ENCODE measurements around the gene CES5A. TPM values are rescaled to one million over a fixed set of nuclear protein-coding genes. Genes with fewer than 3 reads are reported as not detected.
"Not testable (repeated sequence)": the region's sequence is repeated elsewhere in the genome, so short reads cannot be mapped to it uniquely, and the experiment has no call there.

Gene CES5A, protein sequence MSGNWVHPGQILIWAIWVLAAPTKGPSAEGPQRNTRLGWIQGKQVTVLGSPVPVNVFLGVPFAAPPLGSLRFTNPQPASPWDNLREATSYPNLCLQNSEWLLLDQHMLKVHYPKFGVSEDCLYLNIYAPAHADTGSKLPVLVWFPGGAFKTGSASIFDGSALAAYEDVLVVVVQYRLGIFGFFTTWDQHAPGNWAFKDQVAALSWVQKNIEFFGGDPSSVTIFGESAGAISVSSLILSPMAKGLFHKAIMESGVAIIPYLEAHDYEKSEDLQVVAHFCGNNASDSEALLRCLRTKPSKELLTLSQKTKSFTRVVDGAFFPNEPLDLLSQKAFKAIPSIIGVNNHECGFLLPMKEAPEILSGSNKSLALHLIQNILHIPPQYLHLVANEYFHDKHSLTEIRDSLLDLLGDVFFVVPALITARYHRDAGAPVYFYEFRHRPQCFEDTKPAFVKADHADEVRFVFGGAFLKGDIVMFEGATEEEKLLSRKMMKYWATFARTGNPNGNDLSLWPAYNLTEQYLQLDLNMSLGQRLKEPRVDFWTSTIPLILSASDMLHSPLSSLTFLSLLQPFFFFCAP
- total RNA-seq: not detected in 2 replicates

DNA sequence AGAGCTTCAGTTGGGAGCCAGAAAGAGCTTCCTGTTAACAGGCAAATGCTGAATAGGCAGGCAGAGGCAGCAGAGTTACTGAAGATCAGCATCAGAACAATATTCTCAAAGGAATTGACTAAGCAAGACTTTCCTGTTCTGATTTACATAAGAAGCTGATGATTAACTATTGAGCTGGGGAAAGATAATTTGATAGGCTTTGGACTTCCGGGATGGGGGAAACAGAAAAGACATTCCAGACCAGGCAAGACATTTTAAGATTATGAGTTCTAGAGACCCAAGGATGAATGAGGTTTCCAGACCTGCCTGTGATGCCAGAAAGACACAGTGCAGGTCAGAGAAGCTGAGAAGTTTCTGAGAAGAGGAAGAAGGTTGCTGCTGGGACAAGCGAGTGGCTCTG lies at the start of gene CES5A:
TSS of gene CES5A (minus strand) at position 101 of the 400 bp plus-strand sequence. CDS start 152 bp downstream, outside the sequence.
- no peaks in the 10 kb centered on the region for H3K36me3 Mint-ChIP-seq (ENCODE audit: low read depth)
- no peak for DNase-seq (ENCODE audit: low spot score)
- H3K4me3 Mint-ChIP-seq: no peak within 1 kb of the TSS
- no peak within 1 kb of the TSS for H3K27ac Mint-ChIP-seq
- H3K9me3 Mint-ChIP-seq: no peaks in the 10 kb centered on the region
- no peaks in the 10 kb centered on the region for H3K4me1 Mint-ChIP-seq (ENCODE audit: low read depth)
- no peaks in the 10 kb centered on the region for H3K27me3 Mint-ChIP-seq (ENCODE audit: insufficient read depth)
- intact Hi-C loops (cut with micrococcal nuclease): no loop called here

GRCh38 chr16:55922662-55923061 lies 47.5 kb upstream of the CES5A start:
- Mint-ChIP-seq H3K27ac (no peak overlapping the region), H3K4me3 (no peak overlapping the region)

GRCh38 chr16:55917373-55918160 lies 42.4 kb upstream of the CES5A start:
- H3K27ac Mint-ChIP-seq: no peak overlapping the region
- DNase-seq (ENCODE audit: low spot score): no peak
- H3K4me1 Mint-ChIP-seq (ENCODE audit: low read depth): no peaks in the 10 kb centered on the region
- H3K9me3 Mint-ChIP-seq: no peaks in the 10 kb centered on the region
- no peaks in the 10 kb centered on the region for H3K27me3 Mint-ChIP-seq (ENCODE audit: insufficient read depth)
- no peak overlapping the region for H3K4me3 Mint-ChIP-seq
- no peaks in the 10 kb centered on the region for H3K36me3 Mint-ChIP-seq (ENCODE audit: low read depth)
- intact Hi-C loops (cut with micrococcal nuclease): no loop called here

More at GRCh38 chr16:55922662-55923061, 47.5 kb upstream of the CES5A start:
- Mint-ChIP-seq H3K27me3 (ENCODE audit: insufficient read depth) (peaks cover 6% of the 10 kb centered on the region), H3K9me3 (no peaks in the 10 kb centered on the region), H3K36me3 (ENCODE audit: low read depth) (no peaks in the 10 kb centered on the region), H3K4me1 (ENCODE audit: low read depth) (no peaks in the 10 kb centered on the region)
- no peak for DNase-seq (ENCODE audit: low spot score)
- intact Hi-C loops (cut with micrococcal nuclease): no loop called here

GRCh38 chr16:55915096-55915827 lies 40.1 kb upstream of the CES5A start:
- DNase-seq (ENCODE audit: low spot score): no peak
- no peaks in the 10 kb centered on the region for H3K9me3 Mint-ChIP-seq
- no peaks in the 10 kb centered on the region for H3K27me3 Mint-ChIP-seq (ENCODE audit: insufficient read depth)
- no peaks in the 10 kb centered on the region for H3K36me3 Mint-ChIP-seq (ENCODE audit: low read depth)
- H3K27ac Mint-ChIP-seq: no peak overlapping the region
- intact Hi-C loops (cut with micrococcal nuclease): no loop called here
- no peaks in the 10 kb centered on the region for H3K4me1 Mint-ChIP-seq (ENCODE audit: low read depth)
- H3K4me3 Mint-ChIP-seq: no peak overlapping the region

DNA sequence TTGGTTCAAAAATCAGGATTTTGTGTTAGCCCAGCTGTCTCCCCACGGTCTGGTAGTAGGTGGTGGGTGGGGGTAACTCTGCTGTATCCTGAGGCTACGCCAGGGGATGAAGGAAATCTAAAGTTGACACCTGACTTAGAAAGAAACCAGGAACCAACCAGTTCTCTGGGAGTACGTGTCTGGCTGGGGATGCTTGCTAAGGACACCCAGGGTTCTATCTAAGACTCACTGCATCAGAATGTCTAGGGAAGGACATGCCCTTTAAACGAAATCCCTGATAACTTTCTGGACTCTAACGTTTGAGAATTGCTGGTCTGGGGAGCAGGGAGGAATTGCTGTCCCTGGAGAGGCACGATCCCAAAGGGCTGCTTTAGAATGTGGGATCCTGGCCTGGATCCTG lies 39.2 kb upstream of the CES5A start:
- no peaks in the 10 kb centered on the region for H3K27me3 Mint-ChIP-seq (ENCODE audit: insufficient read depth)
- DNase-seq (ENCODE audit: low spot score): no peak
- no peak overlapping the region for H3K27ac Mint-ChIP-seq
- no peaks in the 10 kb centered on the region for H3K36me3 Mint-ChIP-seq (ENCODE audit: low read depth)
- H3K9me3 Mint-ChIP-seq: no peaks in the 10 kb centered on the region
- H3K4me3 Mint-ChIP-seq: no peak overlapping the region
- intact Hi-C loops (cut with micrococcal nuclease): no loop called here
- H3K4me1 Mint-ChIP-seq (ENCODE audit: low read depth): no peaks in the 10 kb centered on the region

DNA sequence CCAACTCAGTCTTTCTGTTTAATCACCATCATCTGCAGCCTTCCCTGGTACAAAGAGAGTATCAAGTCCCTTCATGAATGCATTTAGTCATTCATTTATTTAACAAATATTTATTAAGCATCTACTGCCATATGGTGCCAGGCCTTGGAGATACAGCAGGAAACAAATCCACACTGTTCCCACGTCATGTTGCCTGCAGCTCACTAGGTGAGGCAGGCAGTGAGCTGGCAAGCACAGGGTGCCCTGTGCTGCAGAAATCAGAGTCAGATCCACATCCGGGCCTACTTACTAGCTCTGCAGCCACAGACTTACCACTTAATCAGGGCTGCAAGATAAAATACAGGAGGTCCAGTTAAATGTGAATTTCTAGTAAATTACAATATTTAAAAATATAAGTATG lies 38.5 kb upstream of the CES5A start:
- Mint-ChIP-seq H3K36me3 (ENCODE audit: low read depth) (no peaks in the 10 kb centered on the region), H3K27ac (no peak overlapping the region), H3K4me3 (no peak overlapping the region), H3K27me3 (ENCODE audit: insufficient read depth) (no peaks in the 10 kb centered on the region), H3K9me3 (no peaks in the 10 kb centered on the region), H3K4me1 (ENCODE audit: low read depth) (no peaks in the 10 kb centered on the region)
- DNase-seq (ENCODE audit: low spot score): no peak
- intact Hi-C loops (cut with micrococcal nuclease): no loop called here

GRCh38 chr16:55913121-55913520 lies 37.9 kb upstream of the CES5A start:
- intact Hi-C loops (cut with micrococcal nuclease); H3K9me3 Mint-ChIP-seq; H3K36me3 Mint-ChIP-seq (ENCODE audit: low read depth): not testable (repeated sequence)

GRCh38 chr16:55912022-55912421 lies 36.8 kb upstream of the CES5A start:
- intact Hi-C loops (cut with micrococcal nuclease): no loop called here
- H3K9me3 Mint-ChIP-seq: no peaks in the 10 kb centered on the region
- DNase-seq (ENCODE audit: low spot score): no peak
- no peaks in the 10 kb centered on the region for H3K36me3 Mint-ChIP-seq (ENCODE audit: low read depth)
- no peaks in the 10 kb centered on the region for H3K4me1 Mint-ChIP-seq (ENCODE audit: low read depth)
- H3K27me3 Mint-ChIP-seq (ENCODE audit: insufficient read depth): no peaks in the 10 kb centered on the region
- no peak overlapping the region for H3K4me3 Mint-ChIP-seq
- H3K27ac Mint-ChIP-seq: no peak overlapping the region

More at GRCh38 chr16:55913121-55913520, 37.9 kb upstream of the CES5A start:
- not testable (repeated sequence) for H3K4me1 Mint-ChIP-seq (ENCODE audit: low read depth); H3K4me3 Mint-ChIP-seq; DNase-seq (ENCODE audit: low spot score); H3K27me3 Mint-ChIP-seq (ENCODE audit: insufficient read depth); H3K27ac Mint-ChIP-seq

- Mint-ChIP-seq H3K4me3 (no peak overlapping the region), H3K4me1 (ENCODE audit: low read depth) (no peaks in the 10 kb centered on the region), H3K9me3 (no peaks in the 10 kb centered on the region), H3K36me3 (ENCODE audit: low read depth) (no peaks in the 10 kb centered on the region), H3K27me3 (ENCODE audit: insufficient read depth) (no peaks in the 10 kb centered on the region), H3K27ac (no peak overlapping the region)
- DNase-seq (ENCODE audit: low spot score): no peak
- intact Hi-C loops (cut with micrococcal nuclease): no loop called here
These were observed 36.4 kb upstream of the CES5A start for GRCh38 chr16:55911616-55912015.

GRCh38 chr16:55909876-55910275 lies 34.7 kb upstream of the CES5A start:
- H3K27ac Mint-ChIP-seq: no peak overlapping the region
- H3K36me3 Mint-ChIP-seq (ENCODE audit: low read depth): no peaks in the 10 kb centered on the region
- no peak for DNase-seq (ENCODE audit: low spot score)
- no peaks in the 10 kb centered on the region for H3K4me1 Mint-ChIP-seq (ENCODE audit: low read depth)
- no peaks in the 10 kb centered on the region for H3K27me3 Mint-ChIP-seq (ENCODE audit: insufficient read depth)
- intact Hi-C loops (cut with micrococcal nuclease): no loop called here
- no peak overlapping the region for H3K4me3 Mint-ChIP-seq
- H3K9me3 Mint-ChIP-seq: peaks cover under 1% of the 10 kb centered on the region

DNA sequence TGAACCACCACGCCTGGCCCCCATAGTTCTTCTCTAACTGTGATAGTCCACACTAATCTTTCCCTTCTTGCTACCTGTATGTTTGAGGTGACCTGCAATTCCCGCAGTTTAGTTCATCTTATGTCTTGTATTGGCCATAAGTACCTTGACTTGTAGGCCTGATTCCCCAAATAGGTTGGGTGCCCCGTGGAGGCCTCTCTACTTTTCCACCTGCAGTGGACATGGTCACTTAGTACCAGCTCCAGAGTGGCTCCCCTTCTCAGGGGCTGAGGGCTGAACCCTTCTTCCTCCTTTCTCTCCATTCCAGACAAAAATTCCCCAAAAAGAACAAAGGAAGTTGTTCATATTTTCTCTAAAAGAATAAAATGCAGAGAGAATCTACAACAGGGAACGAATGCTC lies 33.5 kb upstream of the CES5A start:
- Mint-ChIP-seq H3K9me3 (peaks cover 13% of the 10 kb centered on the region), H3K27ac (no peak overlapping the region), H3K4me3 (no peak overlapping the region), H3K36me3 (ENCODE audit: low read depth) (no peaks in the 10 kb centered on the region), H3K4me1 (ENCODE audit: low read depth) (no peaks in the 10 kb centered on the region), H3K27me3 (ENCODE audit: insufficient read depth) (peaks cover 3% of the 10 kb centered on the region)
- intact Hi-C loops (cut with micrococcal nuclease): no loop called here
- no peak for DNase-seq (ENCODE audit: low spot score)

GRCh38 chr16:55907661-55908060 lies 32.5 kb upstream of the CES5A start:
- Mint-ChIP-seq H3K36me3 (ENCODE audit: low read depth) (no peaks in the 10 kb centered on the region), H3K4me1 (ENCODE audit: low read depth) (no peaks in the 10 kb centered on the region), H3K27ac (no peak overlapping the region), H3K9me3 (peaks cover 18% of the 10 kb centered on the region), H3K4me3 (no peak overlapping the region), H3K27me3 (ENCODE audit: insufficient read depth) (peaks cover 4% of the 10 kb centered on the region)
- intact Hi-C loops (cut with micrococcal nuclease): no loop called here
- DNase-seq (ENCODE audit: low spot score): no peak
